ENCODE data around the gene ARFGEF2. TPM values are rescaled to one million over a fixed set of nuclear protein-coding genes. Genes with fewer than 3 reads are reported as not detected.

ARFGEF2 gene
- polyA plus RNA-seq, 1 donor (not counting 4 experiments of a cell fraction or from before 2014, with no cell fraction given), result 19.2 TPM

DNA sequence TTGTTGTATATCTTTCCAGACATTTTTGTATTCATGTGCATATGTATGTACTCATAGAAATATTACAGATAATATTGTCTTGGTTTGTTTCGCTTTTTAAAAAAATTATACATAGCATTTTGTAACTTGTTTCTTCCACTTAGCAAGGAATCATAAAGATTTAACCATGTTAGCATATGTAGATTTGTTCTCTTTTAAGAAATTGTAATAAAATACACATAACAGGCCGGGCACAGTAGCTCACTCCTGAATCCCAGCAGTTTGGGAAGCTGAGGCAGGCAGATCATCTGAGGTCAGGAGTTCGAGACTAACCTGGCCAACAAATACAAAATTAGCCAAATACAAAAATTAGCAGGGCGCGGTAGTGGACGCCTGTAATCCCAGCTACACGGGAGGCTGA, 80.2 kb downstream of the ARFGEF2 start:
- Histone ChIP-seq H3K27me3 (ENCODE audit: control insufficient read depth, extremely low read depth, insufficient read depth, low read length) (no peaks in the 10 kb centered on the region), H3K36me3 (ENCODE audit: control insufficient read depth in 2 of 2, extremely low read depth in 1 of 2, insufficient read depth in 2 of 2, low read length in 2 of 2) (peaks cover 11 to 21% of the 10 kb centered on the region in 2 experiments), H2AFZ (ENCODE audit: control insufficient read depth, low read length) (no peak overlapping the region), H3K4me1 (ENCODE audit: control insufficient read depth, extremely low read depth, insufficient read depth, low read length) (peaks cover 14% of the 10 kb centered on the region), H3K4me3 (ENCODE audit: control insufficient read depth in 2 of 3, extremely low read depth in 1 of 3, insufficient read depth in 2 of 3, low read depth in 1 of 3, low read length in 3 of 3) (no peak overlapping the region), H3K79me2 (ENCODE audit: control insufficient read depth, insufficient read depth, low read length) (no peaks in the 10 kb centered on the region), H3K4me2 (ENCODE audit: control insufficient read depth, extremely low read depth, insufficient read depth, low read depth, low read length) (no peak overlapping the region), H3K9me3 (ENCODE audit: control insufficient read depth, low read depth, low read length) (no peaks in the 10 kb centered on the region), H4K20me1 (ENCODE audit: control insufficient read depth, extremely low read depth, insufficient read depth, low read length) (no peaks in the 10 kb centered on the region), H3K9ac (ENCODE audit: control insufficient read depth, extremely low read depth, insufficient read depth, low read length) (no peak overlapping the region), H3K27ac (ENCODE audit: control insufficient read depth, insufficient read depth, low read length) (no peak overlapping the region), H3K9me1 (ENCODE audit: control insufficient read depth, extremely low read depth, insufficient read depth, low read length) (no peaks in the 10 kb centered on the region)
- no peak for FAIRE-seq
- DNase-seq (ENCODE audit: low read depth, low spot score), result no peak
- TF ChIP-seq EZH2 (IDR thresholded peaks at IDR 0.05; ENCODE audit: low read length), result no peak
- TF ChIP-seq, protein P1, sequence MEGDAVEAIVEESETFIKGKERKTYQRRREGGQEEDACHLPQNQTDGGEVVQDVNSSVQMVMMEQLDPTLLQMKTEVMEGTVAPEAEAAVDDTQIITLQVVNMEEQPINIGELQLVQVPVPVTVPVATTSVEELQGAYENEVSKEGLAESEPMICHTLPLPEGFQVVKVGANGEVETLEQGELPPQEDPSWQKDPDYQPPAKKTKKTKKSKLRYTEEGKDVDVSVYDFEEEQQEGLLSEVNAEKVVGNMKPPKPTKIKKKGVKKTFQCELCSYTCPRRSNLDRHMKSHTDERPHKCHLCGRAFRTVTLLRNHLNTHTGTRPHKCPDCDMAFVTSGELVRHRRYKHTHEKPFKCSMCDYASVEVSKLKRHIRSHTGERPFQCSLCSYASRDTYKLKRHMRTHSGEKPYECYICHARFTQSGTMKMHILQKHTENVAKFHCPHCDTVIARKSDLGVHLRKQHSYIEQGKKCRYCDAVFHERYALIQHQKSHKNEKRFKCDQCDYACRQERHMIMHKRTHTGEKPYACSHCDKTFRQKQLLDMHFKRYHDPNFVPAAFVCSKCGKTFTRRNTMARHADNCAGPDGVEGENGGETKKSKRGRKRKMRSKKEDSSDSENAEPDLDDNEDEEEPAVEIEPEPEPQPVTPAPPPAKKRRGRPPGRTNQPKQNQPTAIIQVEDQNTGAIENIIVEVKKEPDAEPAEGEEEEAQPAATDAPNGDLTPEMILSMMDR (optimal IDR thresholded peaks at IDR 0.05 in 1 of 3, IDR thresholded peaks at IDR 0.05 in 1 of 3, conservative IDR thresholded peaks at IDR 0.05 in 1 of 3; ENCODE audit: extremely low read depth in 1 of 3, insufficient read depth in 2 of 3, low read length in 3 of 3), result no peak
- dilution Hi-C loops (cut with MboI; ENCODE audit: extremely low pct_ligation_motif_present, low sequenced_read_pairs), result no loop called here

DNA sequence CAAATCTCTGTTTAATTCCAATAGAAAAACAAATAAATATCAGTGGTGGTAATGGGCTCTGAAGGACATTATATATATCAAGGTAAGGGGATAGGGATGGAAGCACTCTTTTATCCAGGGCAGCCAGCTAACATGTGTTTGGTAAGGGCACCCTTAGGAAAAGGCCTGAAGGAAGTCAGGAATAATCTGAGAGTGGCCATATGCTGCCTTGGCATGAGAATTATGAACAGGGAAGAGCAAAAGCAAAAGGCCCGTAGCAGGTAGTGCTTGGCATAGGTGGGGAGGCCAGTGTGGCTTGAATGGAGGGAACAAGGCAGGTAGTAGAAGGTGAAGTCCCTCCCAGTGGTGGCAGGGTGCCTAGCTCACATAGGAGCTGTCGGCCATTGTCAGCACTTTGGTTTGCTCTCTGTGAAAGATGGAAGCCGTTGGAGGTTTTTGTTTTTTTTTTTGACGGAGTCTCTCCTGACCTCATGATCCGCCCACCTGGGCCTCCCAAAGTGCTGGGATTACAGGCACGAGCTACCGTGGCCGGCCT, 85.0 kb downstream of the ARFGEF2 start:
- H4K20me1 ChIP-seq (ENCODE audit: control insufficient read depth, extremely low read depth, insufficient read depth, low read length), result no peaks in the 10 kb centered on the region
- no peak for FAIRE-seq

More for the DNA sequence above, 85.0 kb downstream of the ARFGEF2 start:
- no peaks in the 10 kb centered on the region for H3K4me1 ChIP-seq (ENCODE audit: control insufficient read depth, extremely low read depth, insufficient read depth, low read length)
- H3K4me2 ChIP-seq (ENCODE audit: control insufficient read depth, extremely low read depth, insufficient read depth, low read depth, low read length), result no peak overlapping the region
- no peaks in the 10 kb centered on the region for H3K9me3 ChIP-seq (ENCODE audit: control insufficient read depth, low read depth, low read length)
- H3K27me3 ChIP-seq (ENCODE audit: control insufficient read depth, extremely low read depth, insufficient read depth, low read length), result no peaks in the 10 kb centered on the region
- dilution Hi-C loops (cut with MboI; ENCODE audit: extremely low pct_ligation_motif_present, low sequenced_read_pairs), result no loop called here
- H3K9ac ChIP-seq (ENCODE audit: control insufficient read depth, extremely low read depth, insufficient read depth, low read length), result no peak overlapping the region
- H2AFZ ChIP-seq (ENCODE audit: control insufficient read depth, low read length), result no peak overlapping the region
- DNase-seq (ENCODE audit: low read depth, low spot score), result no peak
- H3K36me3 ChIP-seq (ENCODE audit: control insufficient read depth in 2 of 2, extremely low read depth in 1 of 2, insufficient read depth in 2 of 2, low read length in 2 of 2), result peaks cover 20 to 21% of the 10 kb centered on the region in 2 experiments
- H3K79me2 ChIP-seq (ENCODE audit: control insufficient read depth, insufficient read depth, low read length), result no peaks in the 10 kb centered on the region
- peaks cover 3% of the 10 kb centered on the region for H3K9me1 ChIP-seq (ENCODE audit: control insufficient read depth, extremely low read depth, insufficient read depth, low read length)
- no peak overlapping the region for H3K4me3 ChIP-seq (ENCODE audit: control insufficient read depth in 2 of 3, extremely low read depth in 1 of 3, insufficient read depth in 2 of 3, low read depth in 1 of 3, low read length in 3 of 3)
- no peak for TF ChIP-seq EZH2 (IDR thresholded peaks at IDR 0.05; ENCODE audit: low read length)
- TF ChIP-seq, protein P1 (optimal IDR thresholded peaks at IDR 0.05 in 1 of 3, IDR thresholded peaks at IDR 0.05 in 1 of 3, conservative IDR thresholded peaks at IDR 0.05 in 1 of 3; ENCODE audit: extremely low read depth in 1 of 3, insufficient read depth in 2 of 3, low read length in 3 of 3), result no peak
- H3K27ac ChIP-seq (ENCODE audit: control insufficient read depth, insufficient read depth, low read length), result no peak overlapping the region

Measured in keratinocyte (primary cell).